Right lobe of liver (tissue), 4 donors: ENCODE data around the gene GSTA2.
"Not testable (repeated sequence)": the region's sequence is repeated elsewhere in the genome, so short reads cannot be mapped to it uniquely, and the experiment has no call there.

ENCODE experiments used
- CTCF ChIP-seq, 4 donors: fragments of 200-600 bp in 3 of 4; fragments of 450-650 bp in 1 of 4; IDR thresholded peaks; one replicate each; pipeline versions ENCODE4 v1.5.1 to v1.8.0; 2016 to 2022; ENCODE audit warnings: antibody characterized with exemption in 4 of 4, mild to moderate bottlenecking in 2 of 4
- POLR2A ChIP-seq: fragments of 450-650 bp; IDR thresholded peaks from one replicate; pipeline ENCODE4 v1.6.1; 2017; ENCODE audit warnings: antibody characterized with exemption, mild to moderate bottlenecking
- donor health status: DM: no; HTN: no; CAD: no.
- donor health status: DM: no; HTN: no; CAD: no.
- donor health status: DM: no; HTN: yes; CAD: no.

DNA sequence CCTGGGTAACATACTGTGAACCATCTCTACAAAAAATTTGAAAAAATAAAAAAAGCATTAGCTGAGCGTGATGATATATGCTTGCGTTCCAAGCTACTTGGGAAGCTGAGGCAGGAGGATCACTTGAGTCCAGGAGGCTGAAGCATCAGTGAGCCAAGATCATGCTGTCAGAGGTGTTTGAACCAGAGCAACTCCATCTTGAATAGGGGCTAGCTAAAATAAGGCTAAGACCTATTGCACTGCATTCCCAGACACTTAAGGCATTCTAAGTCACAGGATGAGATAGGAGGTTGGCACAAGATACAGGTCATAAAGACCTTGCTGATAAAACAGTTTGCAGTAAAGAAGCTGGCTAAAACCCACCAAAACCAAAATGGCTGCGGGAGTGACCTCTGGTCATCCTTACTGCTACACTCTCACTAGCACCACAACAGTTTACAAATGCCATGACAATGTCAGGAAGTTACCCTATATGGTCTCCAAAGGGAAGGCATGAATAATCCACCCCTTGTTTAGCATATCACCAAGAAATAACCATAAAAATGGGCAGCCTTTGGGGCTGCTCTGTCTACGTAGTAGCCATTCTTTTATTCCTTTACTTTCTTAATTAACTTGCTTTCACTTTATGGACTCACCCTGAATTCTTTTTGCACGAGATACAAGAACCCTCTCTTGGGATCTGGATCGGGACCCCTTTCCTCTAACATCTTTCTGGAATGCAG, 58.3 kb downstream of the GSTA2 start:
- not testable (repeated sequence) for TF ChIP-seq CTCF (IDR thresholded peaks at IDR 0.05); POLR2A
